Umbilical cord (tissue), 2 donors: ENCODE data around the gene UCN. TPM values are rescaled to one million over a fixed set of nuclear protein-coding genes. Genes with fewer than 3 reads are reported as not detected.
"Not testable (repeated sequence)": the region's sequence is repeated elsewhere in the genome, so short reads cannot be mapped to it uniquely, and the experiment has no call there.

Experiments
- DNase-seq: peaks from one replicate; pipeline ENCODE4 v3.0.0-alpha.2; 2015; ENCODE audit warnings: low spot score
- total RNA-seq: library from RNA; depleted of rRNA; stranded (reverse); fragments of >200 nt; gene quantifications from one replicate; pipeline ENCODE4 v1.2.3, GENCODE V29; 2014; ENCODE audit warnings: low replicate concordance; ENCODE audit not compliant: insufficient read depth

The UCN gene
- total RNA-seq, 1 donor from 2014 or later: 1.4 TPM

DNA sequence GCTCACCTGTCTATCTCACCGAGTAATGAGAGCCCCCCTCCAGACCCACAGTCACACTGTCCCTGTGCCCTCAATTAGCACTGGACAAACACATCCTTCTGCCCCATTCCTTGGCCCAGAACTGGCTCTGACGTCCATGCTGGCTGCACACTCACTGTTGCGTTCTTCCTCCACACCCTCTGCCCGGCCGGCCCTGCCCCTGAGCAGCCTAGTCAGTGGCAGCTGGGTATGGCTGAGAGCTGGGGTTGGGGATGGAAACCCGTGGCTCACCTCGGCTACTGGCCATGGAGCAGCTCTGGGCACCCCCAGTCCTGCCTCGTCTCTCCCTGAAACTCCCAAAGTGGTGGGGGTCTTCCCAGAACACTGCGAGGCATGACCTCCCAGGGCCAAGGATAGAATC lies 6.5 kb upstream of the UCN start:
- no peak for DNase-seq

GRCh38 chr2:27313882-27314645 lies 5.8 kb upstream of the UCN start:
- DNase-seq: no peak

GRCh38 chr2:27312152-27312551 lies 3.9 kb upstream of the UCN start:
- no peak for DNase-seq

DNA sequence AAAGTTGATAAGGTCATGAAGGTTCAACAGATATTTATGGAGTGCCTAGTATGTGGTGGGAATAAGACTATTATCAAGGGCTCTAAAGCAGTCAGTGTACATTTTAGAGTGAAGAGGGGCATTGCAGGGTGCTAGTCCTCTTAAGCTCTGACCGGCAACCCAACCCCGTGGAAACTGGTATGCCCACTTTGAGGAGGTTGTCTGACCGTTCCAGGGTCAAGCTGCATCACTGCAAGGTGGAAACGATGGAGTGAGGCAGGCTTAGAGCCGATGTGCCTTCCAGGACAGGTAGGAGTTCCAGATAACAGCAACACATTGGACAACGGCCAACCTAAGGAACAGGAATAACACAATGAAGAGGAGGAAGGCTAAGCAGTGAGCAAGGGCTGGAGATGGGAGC lies 1.4 kb upstream of the UCN start:
- no peak for DNase-seq

GRCh38 chr2:27307545-27308358 lies 493 bp downstream of the UCN start:
- DNase-seq: no peak

- no peak for DNase-seq
These were observed 1.0 kb downstream of the UCN start for GRCh38 chr2:27307287-27307544.

DNA sequence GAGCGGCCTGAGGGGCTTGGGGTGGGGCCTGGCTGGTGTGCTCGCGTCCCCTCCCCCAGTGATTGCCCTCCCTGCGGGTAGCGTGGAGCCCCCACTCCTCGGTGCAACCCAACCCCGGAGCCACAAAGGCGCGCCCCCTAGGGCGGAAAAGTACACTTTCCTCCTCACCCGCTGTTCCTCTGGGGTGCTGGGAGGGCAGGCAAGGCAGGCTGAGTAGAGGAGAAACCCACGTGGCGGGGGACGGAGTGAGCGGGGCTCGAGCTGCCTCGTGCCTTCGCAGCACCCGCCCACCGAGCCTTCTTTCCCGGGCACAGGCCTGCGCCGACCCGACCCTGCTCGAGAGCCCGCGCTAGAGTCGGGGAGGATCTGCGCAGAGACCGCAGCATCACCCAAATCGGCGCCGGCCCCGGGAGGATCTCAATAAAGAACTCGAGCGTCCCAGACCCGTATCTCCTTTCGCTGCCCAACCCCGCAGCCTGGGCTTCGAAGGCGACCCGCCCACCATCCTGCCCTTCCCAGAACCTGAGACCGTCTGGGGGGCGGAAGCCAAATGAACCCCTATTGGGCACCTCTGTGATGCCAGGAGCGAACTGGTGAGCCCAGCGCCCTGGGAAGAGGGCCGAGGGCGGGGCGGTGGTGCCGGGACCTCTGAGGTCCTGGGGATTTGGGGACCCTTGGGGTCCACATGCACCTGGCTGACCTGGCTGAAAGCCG lies 1.5 kb downstream of the UCN start:
- DNase-seq: no peak

- DNase-seq: no peak
These were observed 2.1 kb downstream of the UCN start for GRCh38 chr2:27306136-27306535.

GRCh38 chr2:27305516-27305915 lies 2.7 kb downstream of the UCN start:
- DNase-seq: no peak

- no peak for DNase-seq
These were observed 3.6 kb downstream of the UCN start for GRCh38 chr2:27304488-27305240.

DNA sequence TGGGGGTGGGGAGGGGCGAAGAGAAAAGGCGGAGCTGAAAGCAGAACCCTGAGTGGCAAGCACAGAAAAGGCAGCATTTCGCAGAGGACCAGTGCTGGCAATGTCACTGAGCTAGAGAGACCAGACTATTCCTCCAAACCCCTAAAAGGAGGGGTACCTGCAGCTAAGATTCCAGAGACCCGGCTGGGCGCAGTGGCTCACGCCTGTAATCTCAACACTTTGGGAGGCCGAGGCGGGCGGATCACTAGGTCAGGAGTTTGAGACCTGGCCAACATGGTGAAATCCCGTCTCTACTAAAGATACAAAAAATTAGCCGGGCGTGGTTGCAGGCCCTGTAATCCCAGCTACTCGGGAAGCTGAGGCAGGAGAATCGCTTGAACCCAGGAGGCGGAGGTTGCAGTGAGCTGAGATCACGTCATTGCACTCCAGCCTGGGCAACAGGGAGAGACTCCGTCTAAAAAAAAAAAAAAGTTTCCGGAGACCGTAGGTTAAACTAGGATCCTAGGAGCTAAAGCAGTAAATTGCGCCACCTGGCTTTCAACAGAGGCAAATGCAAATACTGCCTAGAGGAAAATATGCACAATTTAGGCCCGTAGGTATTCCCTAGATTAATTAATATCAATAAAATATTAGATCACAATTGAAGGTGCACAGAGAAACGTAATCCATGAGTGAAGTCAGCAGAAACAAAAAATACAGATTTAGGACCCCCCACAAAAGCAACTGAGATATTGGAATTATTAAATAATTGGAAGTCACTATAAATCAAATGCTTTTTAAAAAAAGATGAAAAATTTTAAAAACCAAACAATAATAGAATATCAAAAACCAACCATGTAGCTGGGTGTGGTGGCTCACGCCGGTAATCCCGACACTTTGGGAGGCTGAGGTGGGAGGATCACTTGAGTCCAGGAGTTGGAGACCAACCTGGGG lies 4.9 kb downstream of the UCN start:
- DNase-seq: peak; percentile 62

DNA sequence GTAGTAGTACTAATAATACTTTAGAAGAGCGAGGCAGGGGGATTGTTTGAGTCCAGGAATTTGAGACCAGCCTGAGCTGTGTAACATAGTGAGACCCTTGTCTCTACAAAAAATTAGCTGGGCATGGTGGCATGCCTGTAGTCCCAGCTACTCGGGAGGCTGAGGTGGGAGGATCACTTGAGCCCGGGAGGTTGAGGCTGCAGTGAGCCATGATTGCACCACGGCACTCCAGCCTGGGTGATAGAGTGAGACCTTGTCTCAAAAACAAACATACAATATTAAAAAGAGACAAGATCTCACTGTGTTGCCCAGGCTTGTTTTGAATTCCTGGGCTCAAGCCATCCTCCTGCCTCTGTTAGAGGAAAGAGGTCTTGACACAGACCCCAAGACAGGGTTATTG lies 7.6 kb downstream of the UCN start:
- not testable (repeated sequence) for DNase-seq

DNA sequence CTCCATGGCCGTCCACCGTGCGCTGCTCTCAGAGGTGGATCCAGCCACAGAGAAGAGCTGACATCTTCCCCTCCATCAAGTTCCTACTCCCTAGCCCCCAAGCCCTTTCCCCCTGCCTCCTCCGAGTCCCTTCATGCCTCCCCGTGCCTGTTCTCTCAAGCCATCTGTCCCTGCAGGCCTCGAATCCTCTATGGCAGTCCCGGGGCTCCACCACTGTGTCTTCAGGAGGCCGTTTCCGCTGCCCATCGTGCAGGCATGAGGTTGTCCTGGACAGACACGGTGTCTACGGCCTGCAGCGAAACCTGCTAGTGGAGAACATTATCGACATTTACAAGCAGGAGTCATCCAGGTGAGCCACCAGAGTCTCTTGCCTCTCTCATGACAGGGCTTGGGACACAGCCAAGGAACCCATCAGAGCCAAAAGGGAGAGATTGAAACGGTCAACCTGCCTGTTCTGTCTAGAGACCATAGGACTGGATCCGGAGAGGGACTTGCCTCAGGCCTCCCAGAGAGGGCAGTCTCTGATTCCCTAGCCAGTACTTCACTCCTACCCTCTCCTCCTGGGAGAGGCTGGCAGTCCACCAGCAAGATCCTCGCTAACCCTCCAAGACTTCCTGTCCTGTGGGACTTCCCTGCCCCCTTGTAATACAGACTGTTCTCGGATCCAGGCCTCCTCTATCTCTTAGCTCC lies 9.7 kb downstream of the UCN start:
- no peak for DNase-seq

DNA sequence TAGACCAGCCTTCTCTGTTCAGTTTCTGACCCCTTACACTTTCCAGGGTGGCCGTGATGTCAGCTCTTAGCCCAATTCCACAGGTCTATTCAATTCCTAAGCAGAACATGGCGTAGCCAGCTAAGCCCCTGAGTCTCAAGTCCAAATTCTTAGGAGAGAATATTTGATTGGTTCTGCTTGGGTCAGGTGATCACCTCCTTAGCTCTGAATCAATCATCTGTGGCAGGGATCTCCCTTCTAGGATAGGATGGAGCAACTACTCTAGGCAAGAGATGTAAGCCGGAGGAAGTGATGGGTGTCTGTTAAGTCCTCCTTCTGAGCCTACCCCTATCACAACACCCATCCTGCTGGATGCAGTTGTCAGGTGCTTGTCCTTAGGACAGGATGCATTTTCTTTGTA lies 11.1 kb downstream of the UCN start:
- no peak for DNase-seq

DNA sequence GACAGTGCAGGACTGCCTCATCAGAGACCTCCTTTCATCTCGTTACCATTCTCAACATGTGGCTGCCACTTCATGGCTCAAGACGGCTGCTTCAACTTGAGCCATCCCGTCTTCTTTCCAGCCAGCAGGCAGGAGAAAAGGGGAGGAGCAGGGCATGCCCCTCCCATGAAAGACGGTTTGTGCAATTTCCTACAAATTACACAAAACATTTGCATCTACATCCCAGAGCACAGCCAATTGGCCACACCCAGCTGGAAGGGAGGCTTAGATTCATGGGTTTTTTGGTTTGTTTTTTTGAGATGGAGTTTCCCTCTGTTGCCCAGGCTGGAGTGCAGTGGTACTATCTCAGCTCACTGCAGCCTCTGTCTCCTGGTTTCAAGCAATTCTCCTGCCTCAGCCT lies 11.8 kb downstream of the UCN start:
- DNase-seq: no peak

- no peak for DNase-seq
These were observed 13.3 kb downstream of the UCN start for GRCh38 chr2:27294928-27295327.

GRCh38 chr2:27291865-27292264 lies 16.4 kb downstream of the UCN start:
- no peak for DNase-seq

GRCh38 chr2:27290549-27290948 lies 17.7 kb downstream of the UCN start:
- no peak for DNase-seq

DNA sequence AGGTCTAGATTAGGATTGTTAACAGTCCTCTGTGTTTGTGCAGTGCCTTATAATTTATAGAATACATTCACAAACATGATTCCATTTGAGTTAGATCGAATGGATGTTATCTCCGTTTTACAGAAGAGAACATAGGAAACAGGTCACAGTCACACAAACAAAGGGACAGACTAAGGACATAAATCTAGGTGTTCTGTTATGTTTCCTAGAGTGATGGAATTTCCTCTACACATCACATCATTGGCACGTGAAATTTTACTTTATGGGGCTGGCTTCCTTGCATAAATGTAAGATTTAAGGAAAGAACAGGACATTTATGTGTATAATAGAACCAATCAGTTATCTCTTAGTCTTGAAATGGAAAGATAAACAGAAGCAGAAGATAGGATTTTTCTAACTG lies 19.6 kb downstream of the UCN start:
- DNase-seq: no peak

- no peak for DNase-seq
These were observed 22.8 kb downstream of the UCN start for GRCh38 chr2:27285481-27285880.
